AG04450 (cell line): ENCODE results near the gene CSTPP1. TPM values are rescaled to one million over a fixed set of nuclear protein-coding genes. Genes with fewer than 3 reads are reported as not detected.

ENCODE experiments used
- CTCF ChIA-PET: fragments of 300-600, 350-600 bp; formaldehyde crosslinking; extraction: SDS; loops from one replicate; lab custom pipeline; 2022; ENCODE audit warnings: antibody characterized with exemption, inconsistent platforms; lab: Charles Lee
- POLR2A ChIA-PET: fragments of 350-600 bp; formaldehyde crosslinking; extraction: SDS; loops from one replicate; lab custom pipeline; 2021; ENCODE audit warnings: antibody characterized with exemption, inconsistent platforms; lab: Yijun Ruan, JAX
- DNase-seq: peaks from one replicate; pipeline ENCODE4 v3.0.0-alpha.2; 2011; ENCODE audit warnings: low read depth, low spot score
- H3K27ac ChIP-seq: one replicate; pipeline ENCODE4 v1.5.1; 2012; ENCODE audit warnings: low read depth, low read length, control low read depth
- H3K27me3 ChIP-seq: one replicate; pipeline ENCODE4 v1.6.0; 2012; ENCODE audit warnings: low read length; ENCODE audit not compliant: control insufficient read depth, insufficient read depth
- H3K4me3 ChIP-seq: 2 replicates; pipeline ENCODE4 v1.5.1; 2011; ENCODE audit warnings: mild to moderate bottlenecking, low read depth, low read length, control low read depth
- H3K9me3 ChIP-seq: 2 replicates; pipeline ENCODE4 v1.5.1; 2012; ENCODE audit warnings: low read length; ENCODE audit not compliant: control insufficient read depth, insufficient read depth
- polyA plus RNA-seq: library from polyadenylated mRNA; depleted of rRNA; stranded (reverse); fragments of >200 nt; gene quantifications from 2 replicates; pipeline ENCODE4 v1.2.3, GENCODE V29; 2011
- TF ChIP-seq, protein P1 (sequence below): IDR thresholded peaks from 2 replicates; pipeline ENCODE4 v1.5.1; 2011; ENCODE audit warnings: low read depth, low read length, control low read depth, inconsistent platforms

The CSTPP1 gene
- polyA plus RNA-seq, 1 experiment, result 30.2 TPM

GRCh38 chr11:47121056-47121455, 184.5 kb downstream of the CSTPP1 start:
- TF ChIP-seq, protein P1, sequence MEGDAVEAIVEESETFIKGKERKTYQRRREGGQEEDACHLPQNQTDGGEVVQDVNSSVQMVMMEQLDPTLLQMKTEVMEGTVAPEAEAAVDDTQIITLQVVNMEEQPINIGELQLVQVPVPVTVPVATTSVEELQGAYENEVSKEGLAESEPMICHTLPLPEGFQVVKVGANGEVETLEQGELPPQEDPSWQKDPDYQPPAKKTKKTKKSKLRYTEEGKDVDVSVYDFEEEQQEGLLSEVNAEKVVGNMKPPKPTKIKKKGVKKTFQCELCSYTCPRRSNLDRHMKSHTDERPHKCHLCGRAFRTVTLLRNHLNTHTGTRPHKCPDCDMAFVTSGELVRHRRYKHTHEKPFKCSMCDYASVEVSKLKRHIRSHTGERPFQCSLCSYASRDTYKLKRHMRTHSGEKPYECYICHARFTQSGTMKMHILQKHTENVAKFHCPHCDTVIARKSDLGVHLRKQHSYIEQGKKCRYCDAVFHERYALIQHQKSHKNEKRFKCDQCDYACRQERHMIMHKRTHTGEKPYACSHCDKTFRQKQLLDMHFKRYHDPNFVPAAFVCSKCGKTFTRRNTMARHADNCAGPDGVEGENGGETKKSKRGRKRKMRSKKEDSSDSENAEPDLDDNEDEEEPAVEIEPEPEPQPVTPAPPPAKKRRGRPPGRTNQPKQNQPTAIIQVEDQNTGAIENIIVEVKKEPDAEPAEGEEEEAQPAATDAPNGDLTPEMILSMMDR, result no peak
- CTCF ChIA-PET, result no interaction called here

GRCh38 chr11:47121731-47122130, 185.2 kb downstream of the CSTPP1 start:
- H3K4me3 ChIP-seq, result no peak overlapping the region
- CTCF ChIA-PET, result no interaction called here
- H3K27ac ChIP-seq, result no peak overlapping the region
- no peaks in the 10 kb centered on the region; the same call in 1 of the 2 replicates for H3K9me3 ChIP-seq
- TF ChIP-seq, protein P1, result no peak
- DNase-seq, result no peak
- no peaks in the 10 kb centered on the region for H3K27me3 ChIP-seq
- POLR2A ChIA-PET, result no interaction called here

More at GRCh38 chr11:47121056-47121455, 184.5 kb downstream of the CSTPP1 start:
- DNase-seq, result no peak
- POLR2A ChIA-PET, result no interaction called here
- H3K9me3 ChIP-seq, result no peaks in the 10 kb centered on the region; the same call in 1 of the 2 replicates
- no peak overlapping the region for H3K4me3 ChIP-seq
- H3K27ac ChIP-seq, result no peak overlapping the region
- no peaks in the 10 kb centered on the region for H3K27me3 ChIP-seq

DNA sequence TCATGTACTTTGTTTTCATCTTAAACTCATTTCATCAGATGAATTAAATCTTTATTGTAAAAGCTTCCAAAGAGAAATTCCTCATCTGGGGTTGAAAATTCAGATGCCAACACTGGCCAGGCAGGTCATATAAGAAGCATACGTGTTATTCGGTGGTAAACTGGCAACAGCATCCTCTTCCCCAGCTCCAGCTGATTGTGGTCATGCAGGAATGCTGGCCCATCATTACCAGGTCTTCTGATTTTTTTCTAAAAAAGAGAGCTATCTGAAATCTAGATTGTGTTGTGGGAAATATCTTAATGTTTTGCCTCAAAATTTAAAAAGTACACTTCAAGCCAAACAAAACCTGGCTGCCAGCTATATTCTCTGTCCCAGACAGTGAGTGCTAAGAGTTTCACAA, 186.5 kb downstream of the CSTPP1 start:
- ChIA-PET CTCF (no interaction called here), POLR2A (no interaction called here)
- Histone ChIP-seq H3K27me3 (no peaks in the 10 kb centered on the region), H3K9me3 (no peaks in the 10 kb centered on the region; the same call in 1 of the 2 replicates), H3K4me3 (no peak overlapping the region), H3K27ac (no peak overlapping the region)
- no peak for DNase-seq
- TF ChIP-seq, protein P1, result no peak

GRCh38 chr11:47124675-47125074, 188.1 kb downstream of the CSTPP1 start:
- H3K27ac ChIP-seq, result no peak overlapping the region
- TF ChIP-seq, protein P1, result no peak
- no peaks in the 10 kb centered on the region for H3K27me3 ChIP-seq
- ChIA-PET CTCF (no interaction called here), POLR2A (no interaction called here)
- no peak for DNase-seq
- H3K9me3 ChIP-seq, result no peaks in the 10 kb centered on the region
- no peak overlapping the region for H3K4me3 ChIP-seq

GRCh38 chr11:47125083-47125482, 188.5 kb downstream of the CSTPP1 start:
- H3K4me3 ChIP-seq, result no peak overlapping the region
- TF ChIP-seq, protein P1, result no peak
- CTCF ChIA-PET, result no interaction called here
- H3K27ac ChIP-seq, result no peak overlapping the region
- POLR2A ChIA-PET, result no interaction called here
- no peak for DNase-seq
- no peaks in the 10 kb centered on the region for H3K27me3 ChIP-seq
- H3K9me3 ChIP-seq, result no peaks in the 10 kb centered on the region
